Measurements from ENCODE around the gene GLG1. TPM values are rescaled to one million over a fixed set of nuclear protein-coding genes. Genes with fewer than 3 reads are reported as not detected.
"Not testable (repeated sequence)": the region's sequence is repeated elsewhere in the genome, so short reads cannot be mapped to it uniquely, and the experiment has no call there.

Gene GLG1
- polyA plus RNA-seq, 3 donors from 2014 or later = 80.8 to 190 (median 86.3) TPM

GRCh38 chr16:74446866-74447265, 160.0 kb downstream of the GLG1 start:
- H3K4me3 Mint-ChIP-seq = no peak overlapping the region
- peaks cover 3 to 18% of the 10 kb centered on the region in 2 donors for H3K4me1 Mint-ChIP-seq
- peak overlapping the region in 3 of 6 donors; percentile 9 to 79 (median 51) for H3K27ac Mint-ChIP-seq
- peaks cover 3 to 17% (median 10%) of the 10 kb centered on the region in 3 donors for H3K36me3 Mint-ChIP-seq
- no peaks in the 10 kb centered on the region for H3K9me3 Mint-ChIP-seq
- peaks cover 3 to 4% (median 4%) of the 10 kb centered on the region in 3 donors for H3K27me3 Mint-ChIP-seq (ENCODE audit: low read depth in 3 of 3)
- DNase-seq = no peak

- Mint-ChIP-seq H3K36me3 (peaks cover 5 to 18% (median 8%) of the 10 kb centered on the region in 3 donors), H3K4me1 (peaks cover 11 to 34% of the 10 kb centered on the region in 2 donors), H3K27ac (peak overlapping the region in 1 of 6 donors; percentile 20)
- H3K4me3 Mint-ChIP-seq; H3K9me3 Mint-ChIP-seq; H3K27me3 Mint-ChIP-seq (ENCODE audit: low read depth in 3 of 3); DNase-seq: not testable (repeated sequence)
Observed at GRCh38 chr16:74443624-74444346, 163.1 kb downstream of the GLG1 start.

- no peak for DNase-seq
- H3K4me1 Mint-ChIP-seq = peaks cover 27 to 38% of the 10 kb centered on the region in 2 donors
- H3K27ac Mint-ChIP-seq = peak overlapping the region in 4 of 6 donors; percentile 31 to 88 (median 67)
- no peak overlapping the region for H3K4me3 Mint-ChIP-seq
- no peaks in the 10 kb centered on the region for H3K27me3 Mint-ChIP-seq (ENCODE audit: low read depth in 3 of 3)
- H3K9me3 Mint-ChIP-seq = no peaks in the 10 kb centered on the region
- H3K36me3 Mint-ChIP-seq = peaks cover 5 to 10% (median 8%) of the 10 kb centered on the region in 3 donors
Observed at GRCh38 chr16:74439685-74440084, 167.2 kb downstream of the GLG1 start.

- Mint-ChIP-seq H3K9me3 (no peaks in the 10 kb centered on the region), H3K27me3 (ENCODE audit: low read depth in 3 of 3) (peaks cover 0 to 2% (median 0%) of the 10 kb centered on the region in 3 donors), H3K4me3 (peak overlapping the region; percentile 49 to 86 (median 79)), H3K4me1 (peaks cover 27 to 38% of the 10 kb centered on the region in 2 donors), H3K36me3 (peaks cover 5 to 10% (median 8%) of the 10 kb centered on the region in 3 donors), H3K27ac (peak overlapping the region; percentile 79 to 94 (median 90))
- DNase-seq = peak; percentile 11 to 15 (median 13)
Observed at GRCh38 chr16:74438492-74438979, 168.4 kb downstream of the GLG1 start.

GRCh38 chr16:74431516-74431915, 175.4 kb downstream of the GLG1 start:
- no peaks in the 10 kb centered on the region for H3K36me3 Mint-ChIP-seq
- DNase-seq = no peak
- no peak overlapping the region for H3K27ac Mint-ChIP-seq
- peaks cover 0 to 2% (median 0%) of the 10 kb centered on the region in 3 donors for H3K27me3 Mint-ChIP-seq (ENCODE audit: low read depth in 3 of 3)
- H3K4me3 Mint-ChIP-seq = no peak overlapping the region
- H3K9me3 Mint-ChIP-seq = no peaks in the 10 kb centered on the region
- no peaks in the 10 kb centered on the region for H3K4me1 Mint-ChIP-seq

GRCh38 chr16:74430036-74430712, 176.7 kb downstream of the GLG1 start:
- not testable (repeated sequence) for H3K4me3 Mint-ChIP-seq; H3K4me1 Mint-ChIP-seq; H3K36me3 Mint-ChIP-seq; H3K9me3 Mint-ChIP-seq; H3K27ac Mint-ChIP-seq; H3K27me3 Mint-ChIP-seq (ENCODE audit: low read depth in 3 of 3)
- peak; percentile 27 to 43 (median 35) for DNase-seq

- H3K4me3 Mint-ChIP-seq; DNase-seq; H3K9me3 Mint-ChIP-seq; H3K36me3 Mint-ChIP-seq; H3K27me3 Mint-ChIP-seq (ENCODE audit: low read depth in 3 of 3); H3K27ac Mint-ChIP-seq; H3K4me1 Mint-ChIP-seq: not testable (repeated sequence)
Observed at GRCh38 chr16:74428493-74428892, 178.4 kb downstream of the GLG1 start.

GRCh38 chr16:74425751-74426150, 181.2 kb downstream of the GLG1 start:
- H3K9me3 Mint-ChIP-seq; H3K4me1 Mint-ChIP-seq; DNase-seq; H3K27me3 Mint-ChIP-seq (ENCODE audit: low read depth in 3 of 3); H3K27ac Mint-ChIP-seq; H3K4me3 Mint-ChIP-seq; H3K36me3 Mint-ChIP-seq: not testable (repeated sequence)

GRCh38 chr16:74423721-74424120, 183.2 kb downstream of the GLG1 start:
- H3K9me3 Mint-ChIP-seq; DNase-seq; H3K27me3 Mint-ChIP-seq (ENCODE audit: low read depth in 3 of 3); H3K4me1 Mint-ChIP-seq; H3K27ac Mint-ChIP-seq; H3K36me3 Mint-ChIP-seq; H3K4me3 Mint-ChIP-seq: not testable (repeated sequence)

GRCh38 chr16:74422086-74422485, 184.8 kb downstream of the GLG1 start:
- not testable (repeated sequence) for H3K4me1 Mint-ChIP-seq; DNase-seq; H3K27me3 Mint-ChIP-seq (ENCODE audit: low read depth in 3 of 3); H3K4me3 Mint-ChIP-seq; H3K9me3 Mint-ChIP-seq; H3K36me3 Mint-ChIP-seq; H3K27ac Mint-ChIP-seq

- H3K36me3 Mint-ChIP-seq; DNase-seq; H3K27ac Mint-ChIP-seq; H3K27me3 Mint-ChIP-seq (ENCODE audit: low read depth in 3 of 3); H3K4me1 Mint-ChIP-seq; H3K4me3 Mint-ChIP-seq; H3K9me3 Mint-ChIP-seq: not testable (repeated sequence)
Observed at GRCh38 chr16:74421482-74421785, 185.5 kb downstream of the GLG1 start.

GRCh38 chr16:74420612-74421481, 186.1 kb downstream of the GLG1 start, which contains the start of gene CLEC18B:
Gene CLEC18B (minus strand): TSS chr16:74421478. CDS start chr16:74421270, 208 bp downstream.
- not testable (repeated sequence) for H3K27me3 Mint-ChIP-seq (ENCODE audit: low read depth in 3 of 3); H3K4me1 Mint-ChIP-seq; H3K27ac Mint-ChIP-seq; H3K36me3 Mint-ChIP-seq; DNase-seq; H3K4me3 Mint-ChIP-seq; H3K9me3 Mint-ChIP-seq

GRCh38 chr16:74419811-74420210, 187.1 kb downstream of the GLG1 start:
- H3K4me1 Mint-ChIP-seq; H3K36me3 Mint-ChIP-seq; H3K4me3 Mint-ChIP-seq; H3K27ac Mint-ChIP-seq; DNase-seq; H3K27me3 Mint-ChIP-seq (ENCODE audit: low read depth in 3 of 3); H3K9me3 Mint-ChIP-seq: not testable (repeated sequence)

GRCh38 chr16:74417897-74418296, 189.0 kb downstream of the GLG1 start:
- H3K4me1 Mint-ChIP-seq; H3K27ac Mint-ChIP-seq; H3K4me3 Mint-ChIP-seq; H3K9me3 Mint-ChIP-seq; H3K36me3 Mint-ChIP-seq; H3K27me3 Mint-ChIP-seq (ENCODE audit: low read depth in 3 of 3); DNase-seq: not testable (repeated sequence)
